Natural killer cell (primary cell): ENCODE data around the gene COX6A2. TPM values are rescaled to one million over a fixed set of nuclear protein-coding genes. Genes with fewer than 3 reads are reported as not detected.

Experiments used
- ATAC-seq, 3 donors: fragments of 150-1000 bp in 2 of 3; fragments of 200-7000 bp in 1 of 3; cut with Tn5 transposase; 1 replicate in 1 of 3; 2 replicates in 2 of 3; pipeline ENCODE4 v1.10.0; 2021; ENCODE audit warnings: mild to moderate bottlenecking in 2 of 3, moderate library complexity in 2 of 3
- DNase-seq, 2 donors: peaks; one replicate each; pipeline versions ENCODE4 v3.0.0 to v3.0.0-alpha.2; 2013 to 2021; ENCODE audit warnings: mixed read lengths in 1 of 2
- H3K27ac ChIP-seq: one replicate; pipeline ENCODE4 v1.5.1; 2013; ENCODE audit warnings: mild to moderate bottlenecking, low read length
- H3K27me3 ChIP-seq: one replicate; pipeline ENCODE4 v1.6.1; 2013; ENCODE audit warnings: low read length; ENCODE audit not compliant: control insufficient read depth, insufficient read depth
- H3K36me3 ChIP-seq: one replicate; pipeline ENCODE4 v1.6.1; 2013; ENCODE audit warnings: low read length; ENCODE audit not compliant: control insufficient read depth, insufficient read depth
- H3K4me1 ChIP-seq: one replicate; pipeline ENCODE4 v1.6.1; 2013; ENCODE audit warnings: low read length; ENCODE audit not compliant: control insufficient read depth, insufficient read depth
- H3K4me3 ChIP-seq: one replicate; pipeline ENCODE4 v1.5.1; 2013; ENCODE audit warnings: low read length
- H3K9me3 ChIP-seq: one replicate; pipeline ENCODE4 v1.6.1; 2013; ENCODE audit warnings: low read length; ENCODE audit not compliant: control insufficient read depth, insufficient read depth
- H3K27ac Mint-ChIP-seq, 2 donors: one replicate each; pipeline ENCODE4 v1.8.0; 2022; ENCODE audit warnings: mild to moderate bottlenecking in 2 of 2, mixed read lengths in 2 of 2, moderate library complexity in 1 of 2
- H3K27me3 Mint-ChIP-seq, 2 donors: one replicate each; pipeline ENCODE4 v1.8.0; 2022; ENCODE audit warnings: low read depth in 2 of 2, mixed read lengths in 2 of 2
- H3K36me3 Mint-ChIP-seq: one replicate; pipeline ENCODE4 v1.8.0; 2022; ENCODE audit warnings: mixed read lengths
- H3K4me1 Mint-ChIP-seq, 2 donors: one replicate each; pipeline ENCODE4 v1.8.0; 2022; ENCODE audit warnings: mixed read lengths in 2 of 2
- H3K4me3 Mint-ChIP-seq: one replicate; pipeline ENCODE4 v1.8.0; 2022; ENCODE audit warnings: mild to moderate bottlenecking, moderate library complexity, mixed read lengths
- H3K9me3 Mint-ChIP-seq, 2 donors: one replicate each; pipeline ENCODE4 v1.8.0; 2022; ENCODE audit warnings: mixed read lengths in 2 of 2
- CTCF ChIP-seq: fragments of 200-600 bp; IDR thresholded peaks from one replicate; pipeline ENCODE4 v1.8.0; 2022; ENCODE audit warnings: antibody characterized with exemption
- WGBS: methylation state at CpG from one replicate; pipeline ENCODE4 v1.1.7; 2013; ENCODE audit warnings: missing lambda C conversion rate; ENCODE audit not compliant: insufficient coverage; 5-methylcytosine and 5-hydroxymethylcytosine counted together
- intact Hi-C: fragments of 100-400 bp; cut with micrococcal nuclease; formaldehyde crosslinking; loops from one replicate; pipeline ENCODE4 v1.14.2; 2022
- total RNA-seq, 4 donors: library from RNA; stranded (reverse); fragments of 120-200 nt in 1 of 4; gene quantifications; one replicate each; pipeline versions ENCODE4 v1.2.3 to v1.2.4, GENCODE V29; 2013 to 2022

The COX6A2 gene
- total RNA-seq, 3 donors from 2014 or later (not counting 1 experiment from before 2014, with no cell fraction given), result not detected

DNA sequence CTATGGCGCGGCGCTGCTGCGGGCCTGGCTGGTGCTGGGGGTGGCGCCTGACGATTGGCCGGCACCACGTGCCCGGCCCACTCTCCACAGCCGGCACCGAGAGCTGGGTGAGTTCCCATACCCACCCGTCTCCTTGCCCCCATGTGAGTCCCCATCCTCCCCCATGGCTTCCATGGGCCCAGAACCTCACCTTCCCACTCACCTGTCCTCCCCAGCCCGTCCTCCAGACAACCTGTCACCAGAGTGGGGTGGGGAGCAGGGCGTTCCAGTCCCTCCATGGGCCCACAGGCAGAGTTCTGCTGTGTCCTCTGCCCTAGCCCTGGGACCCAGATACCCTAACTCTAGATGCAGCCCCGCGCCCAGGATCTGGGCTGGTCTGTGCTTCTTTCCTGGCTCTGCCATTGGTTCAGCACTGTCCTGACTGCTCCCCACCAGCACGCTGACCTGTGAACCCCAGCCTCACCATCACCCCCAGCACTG is 36.7 kb upstream of the COX6A2 start:
- no peak for ATAC-seq
- Histone ChIP-seq H3K27me3 (no peaks in the 10 kb centered on the region), H3K36me3 (peaks cover 33% of the 10 kb centered on the region), H3K9me3 (no peaks in the 10 kb centered on the region), H3K4me1 (peaks cover 10% of the 10 kb centered on the region), H3K4me3 (no peak overlapping the region), H3K27ac (no peak overlapping the region)
- H3K4me1 Mint-ChIP-seq, result peaks cover 8 to 15% of the 10 kb centered on the region in 2 donors
- intact Hi-C loops, result no loop called here
- no peaks in the 10 kb centered on the region for H3K27me3 Mint-ChIP-seq
- no peaks in the 10 kb centered on the region for H3K36me3 Mint-ChIP-seq
- WGBS, result 94% methylated on average over 17 of the region's 17 CpGs
- DNase-seq, result no peak
- no peak overlapping the region for H3K4me3 Mint-ChIP-seq
- H3K27ac Mint-ChIP-seq, result peak overlapping the region in 1 of 2 donors; percentile 42
- no peak for TF ChIP-seq CTCF
- H3K9me3 Mint-ChIP-seq, result no peaks in the 10 kb centered on the region

DNA sequence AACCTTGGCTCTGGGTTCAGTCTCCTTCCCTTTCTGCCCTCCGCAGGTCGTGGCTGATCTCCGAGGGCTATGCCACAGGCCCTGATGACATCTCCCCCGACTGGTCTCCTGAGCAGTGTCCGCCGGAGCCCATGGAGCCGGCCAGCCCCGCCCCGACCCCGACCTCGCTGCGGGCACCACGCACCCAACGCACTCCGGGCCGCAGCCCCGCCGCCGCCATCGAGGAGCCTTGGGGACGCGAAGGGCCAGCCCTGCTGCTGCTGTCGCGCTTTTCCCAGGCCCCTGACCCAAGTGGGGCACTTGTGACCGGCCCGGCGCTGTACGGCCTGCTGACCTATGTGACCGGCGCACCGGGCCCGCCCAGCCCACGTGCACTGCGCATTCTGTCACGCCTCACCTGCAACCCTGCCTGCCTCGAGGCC is 36.2 kb upstream of the COX6A2 start:
- H3K4me3 ChIP-seq, result no peak overlapping the region
- H3K4me3 Mint-ChIP-seq, result no peak overlapping the region
- no peaks in the 10 kb centered on the region for H3K9me3 Mint-ChIP-seq
- DNase-seq (no peak), ATAC-seq (no peak)
- H3K4me1 Mint-ChIP-seq, result peaks cover 8 to 15% of the 10 kb centered on the region in 2 donors
- no peak for TF ChIP-seq CTCF
- no peaks in the 10 kb centered on the region for H3K27me3 ChIP-seq
- H3K36me3 ChIP-seq, result peaks cover 33% of the 10 kb centered on the region
- H3K9me3 ChIP-seq, result no peaks in the 10 kb centered on the region
- no peaks in the 10 kb centered on the region for H3K36me3 Mint-ChIP-seq
- H3K27ac ChIP-seq, result no peak overlapping the region
- H3K27me3 Mint-ChIP-seq, result no peaks in the 10 kb centered on the region
- no peak overlapping the region for H3K27ac Mint-ChIP-seq
- 97% methylated on average over 36 of the region's 36 CpGs for WGBS
- peaks cover 11% of the 10 kb centered on the region for H3K4me1 ChIP-seq
- intact Hi-C loops, result no loop called here

DNA sequence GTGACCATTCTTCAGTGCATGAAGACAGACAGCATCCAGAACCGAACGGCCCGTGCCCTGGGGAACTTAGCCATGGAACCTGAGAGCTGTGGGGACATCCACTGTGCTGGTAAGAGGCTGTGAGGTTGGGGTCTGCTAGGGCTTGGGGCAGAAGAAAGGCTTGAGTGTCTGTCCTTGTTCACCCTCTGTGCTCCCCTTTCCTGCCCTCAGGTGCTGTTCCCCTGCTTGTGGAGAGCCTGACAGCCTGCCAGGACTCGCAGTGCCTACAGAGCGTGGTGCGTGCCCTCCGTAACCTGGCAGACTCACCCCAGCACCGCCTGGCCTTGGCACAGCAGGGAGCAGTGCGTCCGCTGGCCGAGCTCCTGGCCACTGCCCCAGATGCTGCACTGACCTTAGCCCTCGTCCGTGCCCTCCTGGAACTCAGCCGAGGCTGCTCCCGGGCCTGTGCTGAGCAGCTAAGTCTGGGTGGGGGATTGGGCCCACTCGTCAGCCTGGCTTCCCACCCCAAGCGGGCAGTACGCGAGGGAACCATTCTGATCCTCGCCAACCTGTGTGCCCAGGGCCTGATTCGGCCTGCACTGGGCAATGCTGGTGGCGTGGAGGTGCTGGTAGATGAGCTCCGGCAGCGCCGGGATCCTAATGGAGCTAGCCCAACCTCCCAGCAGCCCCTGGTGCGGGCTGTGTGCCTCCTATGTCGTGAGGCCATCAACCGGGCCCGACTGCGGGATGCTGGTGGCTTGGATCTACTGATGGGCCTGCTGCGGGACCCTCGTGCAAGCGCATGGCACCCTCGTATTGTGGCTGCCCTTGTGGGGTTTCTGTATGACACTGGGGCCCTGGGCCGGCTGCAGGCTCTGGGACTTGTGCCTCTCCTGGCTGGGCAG is 34.0 kb upstream of the COX6A2 start:
- ATAC-seq (no peak), DNase-seq (no peak)
- no peak for TF ChIP-seq CTCF
- intact Hi-C loops, result no loop called here
- Histone ChIP-seq H3K4me3 (no peak overlapping the region), H3K9me3 (no peaks in the 10 kb centered on the region), H3K27ac (no peak overlapping the region), H3K27me3 (no peaks in the 10 kb centered on the region), H3K4me1 (peaks cover 29% of the 10 kb centered on the region), H3K36me3 (peaks cover 33% of the 10 kb centered on the region)
- no peaks in the 10 kb centered on the region for H3K36me3 Mint-ChIP-seq
- H3K9me3 Mint-ChIP-seq, result no peaks in the 10 kb centered on the region
- WGBS, result 94% methylated on average over 35 of the region's 35 CpGs
- no peak overlapping the region for H3K27ac Mint-ChIP-seq
- peaks cover 15 to 24% of the 10 kb centered on the region in 2 donors for H3K4me1 Mint-ChIP-seq
- H3K27me3 Mint-ChIP-seq, result no peaks in the 10 kb centered on the region
- no peak overlapping the region for H3K4me3 Mint-ChIP-seq
